Naive thymus-derived CD4-positive, alpha-beta T cell (primary cell): ENCODE data around the gene NRK. TPM values are rescaled to one million over a fixed set of nuclear protein-coding genes. Genes with fewer than 3 reads are reported as not detected.
"Not testable (repeated sequence)": the region's sequence is repeated elsewhere in the genome, so short reads cannot be mapped to it uniquely, and the experiment has no call there.

ENCODE experiments used
- ATAC-seq: fragments of 150-1000 bp; cut with Tn5 transposase; 2 replicates; pipeline ENCODE4 v1.10.0; 2021; ENCODE audit warnings: mild to moderate bottlenecking, moderate library complexity
- CTCF ChIA-PET: fragments of 350-600 bp; sonication (Branson Sonifier 250); formaldehyde crosslinking; loops from one replicate; lab custom pipeline; 2021; ENCODE audit warnings: antibody characterized with exemption; lab: Charles Lee
- POLR2A ChIA-PET: fragments of 350-600 bp; sonication (Branson Sonifier 250); formaldehyde crosslinking; loops from one replicate; lab custom pipeline; 2021; ENCODE audit warnings: antibody characterized with exemption, inconsistent platforms; lab: Charles Lee
- DNase-seq, 9 donors: peaks; one replicate each; pipeline versions ENCODE4 v3.0.0 to v3.0.0-alpha.2; 2020 to 2022; ENCODE audit warnings: mixed read lengths in 1 of 9
- H3K27ac ChIP-seq: one replicate; pipeline ENCODE4 v1.7.0; 2013; ENCODE audit warnings: mild to moderate bottlenecking, low read depth, low read length, moderate library complexity
- H3K27me3 ChIP-seq, 2 donors: one replicate each; pipeline ENCODE4 v1.7.0; 2013; ENCODE audit warnings: low read length in 2 of 2, mild to moderate bottlenecking in 2 of 2, moderate library complexity in 2 of 2; ENCODE audit not compliant: control insufficient read depth in 2 of 2, insufficient read depth in 2 of 2
- H3K36me3 ChIP-seq, 3 experiments: 1 replicate in 2 of 3; 2 replicates in 1 of 3; pipeline ENCODE4 v1.7.0; 2013; ENCODE audit warnings: low read length in 3 of 3, mild to moderate bottlenecking in 3 of 3, moderate library complexity in 1 of 3; ENCODE audit not compliant: insufficient read depth in 3 of 3, control insufficient read depth in 2 of 3
- H3K4me1 ChIP-seq, 2 donors: one replicate each; pipeline ENCODE4 v1.7.0; 2013; ENCODE audit warnings: low read length in 2 of 2, mild to moderate bottlenecking in 2 of 2, moderate library complexity in 1 of 2; ENCODE audit not compliant: control insufficient read depth in 2 of 2, insufficient read depth in 2 of 2
- H3K4me3 ChIP-seq: 2 replicates; pipeline ENCODE4 v1.7.0; 2013; ENCODE audit warnings: mild to moderate bottlenecking, low read length
- H3K9me3 ChIP-seq, 3 experiments: 1 replicate in 2 of 3; 2 replicates in 1 of 3; pipeline ENCODE4 v1.7.0; 2013; ENCODE audit warnings: low read length in 3 of 3; ENCODE audit not compliant: control insufficient read depth in 2 of 3
- H3K27ac Mint-ChIP-seq, 9 donors: one replicate each; pipeline ENCODE4 v1.8.0; 2020 to 2022; ENCODE audit warnings: mixed read lengths in 9 of 9, mild to moderate bottlenecking in 8 of 9, moderate library complexity in 5 of 9, inconsistent platforms in 2 of 9
- H3K27me3 Mint-ChIP-seq, 5 donors: one replicate each; pipeline ENCODE4 v1.8.0; 2021 to 2022; ENCODE audit warnings: mixed read lengths in 5 of 5, mild to moderate bottlenecking in 1 of 5
- H3K36me3 Mint-ChIP-seq, 5 donors: one replicate each; pipeline ENCODE4 v1.8.0; 2020 to 2022; ENCODE audit warnings: mixed read lengths in 5 of 5, mild to moderate bottlenecking in 3 of 5, inconsistent platforms in 1 of 5
- H3K4me1 Mint-ChIP-seq, 7 donors: one replicate each; pipeline ENCODE4 v1.8.0; 2020 to 2022; ENCODE audit warnings: mixed read lengths in 7 of 7, mild to moderate bottlenecking in 3 of 7, inconsistent platforms in 1 of 7
- H3K4me3 Mint-ChIP-seq, 10 donors: one replicate each; pipeline ENCODE4 v1.8.0; 2020 to 2022; ENCODE audit warnings: mild to moderate bottlenecking in 10 of 10, mixed read lengths in 10 of 10, moderate library complexity in 6 of 10, inconsistent platforms in 2 of 10
- H3K9me3 Mint-ChIP-seq, 11 donors: one replicate each; pipeline ENCODE4 v1.8.0; 2020 to 2022; ENCODE audit warnings: mixed read lengths in 11 of 11, mild to moderate bottlenecking in 4 of 11, inconsistent platforms in 1 of 11, moderate library complexity in 1 of 11
- intact Hi-C, 2 donors: fragments of 100-400 bp; cut with micrococcal nuclease; formaldehyde crosslinking; loops; one replicate each; pipeline ENCODE4 v1.15.1; 2023
- polyA plus RNA-seq, 2 donors: library from polyadenylated mRNA; unstranded; fragments of 300-500 nt; fragmentation: Illumina TruSeq; gene quantifications; one replicate each; pipeline ENCODE4 v1.2.3, GENCODE V29; 2021
- total RNA-seq, 6 experiments: library from RNA in 5 of 6; stranded (reverse) in 5 of 6; gene quantifications; 1 replicate in 5 of 6; 2 replicates in 1 of 6; pipeline ENCODE4 v1.2.3 and lab custom pipeline; 2021 to 2026

The NRK gene
- total and polyA plus RNA-seq, 7 experiments from 2014 or later = not detected

DNA sequence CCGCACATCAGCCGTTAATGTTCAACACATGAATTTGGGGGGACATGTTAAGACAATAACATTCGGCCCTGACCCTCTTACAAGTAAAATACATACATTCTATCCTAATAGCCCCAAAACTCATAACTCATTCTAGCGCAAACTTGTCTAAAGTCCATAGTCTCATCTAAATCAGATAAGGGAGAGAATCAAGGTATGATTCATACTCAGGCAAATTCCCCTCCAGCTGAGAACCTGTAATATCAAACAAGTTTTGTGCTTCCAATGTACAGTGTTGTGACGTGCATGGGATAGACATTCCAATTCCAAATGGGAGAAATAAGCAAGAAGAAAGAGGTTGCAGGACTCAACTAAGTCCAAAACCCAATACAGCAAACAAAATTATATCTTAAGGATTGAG lies 147.1 kb downstream of the NRK start:
- ChIA-PET CTCF (no interaction called here), POLR2A (no interaction called here)
- Histone ChIP-seq H3K9me3 (no peaks in the 10 kb centered on the region), H3K4me1 (no peaks in the 10 kb centered on the region), H3K27ac (no peak overlapping the region), H3K36me3 (no peaks in the 10 kb centered on the region), H3K27me3 (no peaks in the 10 kb centered on the region), H3K4me3 (no peak overlapping the region)
- Mint-ChIP-seq H3K4me1 (no peaks in the 10 kb centered on the region), H3K27me3 (no peaks in the 10 kb centered on the region), H3K36me3 (no peaks in the 10 kb centered on the region), H3K9me3 (peaks cover 0 to 4% (median 0%) of the 10 kb centered on the region in 11 donors), H3K4me3 (no peak overlapping the region), H3K27ac (no peak overlapping the region)
- intact Hi-C loops = no loop called here
- ATAC-seq (no peak), DNase-seq (no peak)

DNA sequence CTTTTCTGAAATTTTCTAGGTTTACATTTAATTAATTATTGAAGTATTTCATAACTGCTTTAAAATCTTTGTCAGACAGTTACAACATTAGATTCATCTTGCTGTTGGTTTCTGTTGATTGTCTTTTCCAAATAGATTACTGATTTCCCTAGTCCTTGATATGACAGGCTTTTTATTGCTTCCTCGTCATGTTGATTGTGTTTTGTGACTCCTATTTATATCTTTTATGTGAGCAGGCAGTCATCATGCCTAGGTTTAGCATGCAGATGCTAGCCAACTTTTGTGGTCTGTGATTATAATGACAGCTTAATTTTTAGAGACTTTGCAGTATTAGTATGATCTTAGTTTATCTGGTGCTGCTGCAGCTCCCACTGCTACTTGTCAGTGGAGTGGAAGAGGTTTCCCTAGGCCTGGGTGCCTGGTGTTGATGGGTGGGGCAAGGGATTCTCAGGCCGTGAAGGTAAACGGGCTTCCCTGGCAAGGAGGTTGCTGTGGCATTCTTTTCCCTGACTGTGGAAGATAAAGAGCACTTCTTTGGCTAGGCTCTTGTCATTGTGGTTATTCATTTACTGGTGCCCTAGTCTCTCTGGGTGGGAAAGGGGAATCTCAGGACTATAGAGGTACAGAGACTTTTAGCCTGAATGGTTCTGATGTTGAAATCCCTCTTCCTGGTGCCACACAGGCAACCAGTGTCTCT lies 150.5 kb downstream of the NRK start:
- Histone ChIP-seq H3K27me3 (no peaks in the 10 kb centered on the region), H3K4me1 (no peaks in the 10 kb centered on the region), H3K36me3 (no peaks in the 10 kb centered on the region), H3K9me3 (no peaks in the 10 kb centered on the region), H3K4me3 (no peak overlapping the region), H3K27ac (no peak overlapping the region)
- DNase-seq (no peak), ATAC-seq (no peak)
- CTCF ChIA-PET = no interaction called here
- intact Hi-C loops = no loop called here
- Mint-ChIP-seq H3K27ac (no peak overlapping the region), H3K27me3 (no peaks in the 10 kb centered on the region), H3K4me1 (no peaks in the 10 kb centered on the region), H3K9me3 (peaks cover 0 to 11% (median 1%) of the 10 kb centered on the region in 11 donors), H3K4me3 (no peak overlapping the region), H3K36me3 (no peaks in the 10 kb centered on the region)
- POLR2A ChIA-PET = no interaction called here

DNA sequence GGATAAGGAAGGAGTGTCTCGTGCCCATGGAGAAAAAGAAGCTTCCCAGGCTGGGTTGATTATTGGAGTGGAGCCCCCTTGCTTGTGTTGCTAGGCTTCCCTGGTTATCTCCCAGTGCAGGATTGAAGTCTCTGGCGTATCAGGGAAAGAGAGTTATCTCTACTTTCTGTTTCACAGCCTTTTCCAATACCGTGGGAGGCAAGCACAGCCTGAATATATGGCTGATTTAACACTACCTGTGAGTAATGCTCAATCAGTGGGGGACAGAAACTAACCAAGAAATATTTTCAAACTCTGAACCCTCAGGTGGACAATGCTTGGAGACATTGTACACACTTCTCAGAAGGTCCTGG lies 151.0 kb downstream of the NRK start:
- Mint-ChIP-seq H3K4me3 (no peak overlapping the region), H3K9me3 (peaks cover 0 to 11% (median under 1%) of the 10 kb centered on the region in 11 donors), H3K27me3 (no peaks in the 10 kb centered on the region), H3K27ac (no peak overlapping the region), H3K36me3 (no peaks in the 10 kb centered on the region), H3K4me1 (no peaks in the 10 kb centered on the region)
- intact Hi-C loops = no loop called here
- Histone ChIP-seq H3K4me3 (no peak overlapping the region), H3K9me3 (no peaks in the 10 kb centered on the region), H3K27ac (no peak overlapping the region), H3K27me3 (no peaks in the 10 kb centered on the region), H3K4me1 (no peaks in the 10 kb centered on the region), H3K36me3 (no peaks in the 10 kb centered on the region)
- ATAC-seq (no peak), DNase-seq (no peak)
- CTCF ChIA-PET = no interaction called here
- POLR2A ChIA-PET = no interaction called here

DNA sequence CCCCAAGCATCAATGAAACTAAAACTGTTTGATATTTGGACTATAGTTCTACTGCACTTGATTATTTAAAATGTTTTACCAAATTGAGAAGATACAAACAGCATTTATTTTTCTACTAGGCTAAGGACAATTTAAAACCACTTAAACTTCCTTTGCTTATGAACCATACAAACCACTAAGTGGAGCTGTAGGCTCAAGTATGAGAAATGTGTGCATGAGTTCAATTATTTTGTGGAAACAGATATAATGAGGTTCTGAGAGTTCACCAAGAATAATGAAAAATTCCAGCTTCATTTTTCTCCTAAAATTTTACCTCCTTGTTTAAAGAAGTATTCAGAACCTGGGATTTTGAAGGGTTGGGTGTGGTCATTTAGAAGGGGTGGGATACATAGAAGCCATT lies 153.0 kb downstream of the NRK start:
- ChIA-PET CTCF (no interaction called here), POLR2A (no interaction called here)
- ATAC-seq = no peak
- Mint-ChIP-seq H3K27ac (no peak overlapping the region), H3K27me3 (no peaks in the 10 kb centered on the region), H3K9me3 (peaks cover 0 to 13% (median 0%) of the 10 kb centered on the region in 11 donors), H3K36me3 (no peaks in the 10 kb centered on the region), H3K4me3 (no peak overlapping the region), H3K4me1 (no peaks in the 10 kb centered on the region)
- Histone ChIP-seq H3K27me3 (no peaks in the 10 kb centered on the region), H3K4me1 (no peaks in the 10 kb centered on the region), H3K36me3 (no peaks in the 10 kb centered on the region), H3K27ac (no peak overlapping the region), H3K4me3 (no peak overlapping the region), H3K9me3 (no peaks in the 10 kb centered on the region)
- no peak for DNase-seq
- intact Hi-C loops = no loop called here

DNA sequence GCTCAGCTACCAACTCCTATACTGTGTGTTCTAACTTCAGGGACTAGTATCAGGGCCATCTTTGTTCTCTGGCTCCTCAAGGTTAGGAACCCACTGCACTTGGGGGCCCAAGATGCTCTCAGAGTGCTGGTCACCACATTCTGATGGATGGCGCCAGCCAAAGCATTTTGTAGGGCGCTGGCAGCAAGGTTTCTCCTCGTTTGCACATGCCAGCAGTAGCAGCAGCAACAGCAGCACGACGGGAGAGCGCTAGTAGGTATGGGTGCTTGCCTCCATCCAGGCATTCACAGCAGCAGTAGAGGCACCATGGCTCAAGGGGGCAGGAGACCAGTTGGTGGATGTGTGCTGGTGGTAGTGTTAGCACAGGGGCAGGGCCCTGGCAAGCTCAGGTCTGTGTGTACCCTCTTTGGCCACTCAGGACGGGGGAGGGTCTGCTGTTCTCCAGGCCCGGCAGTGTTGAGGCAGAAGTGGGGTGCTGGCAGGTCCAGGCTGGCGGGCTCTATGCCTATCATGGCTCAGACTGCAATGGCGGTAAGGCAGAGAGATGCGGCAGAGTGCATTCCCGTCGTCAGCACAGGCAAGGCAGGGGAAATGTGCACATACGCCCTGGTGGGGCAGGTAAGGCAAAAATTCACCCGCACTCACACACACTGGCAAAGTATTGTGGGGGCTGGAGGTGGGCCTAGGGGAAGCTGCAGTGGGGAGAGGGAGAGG lies 159.6 kb downstream of the NRK start:
- Mint-ChIP-seq H3K4me3 (no peak overlapping the region), H3K4me1 (no peaks in the 10 kb centered on the region), H3K9me3 (peaks cover 0 to 9% (median 0%) of the 10 kb centered on the region in 11 donors), H3K36me3 (no peaks in the 10 kb centered on the region), H3K27ac (no peak overlapping the region), H3K27me3 (no peaks in the 10 kb centered on the region)
- H3K27me3 ChIP-seq = no peaks in the 10 kb centered on the region
- H3K4me3 ChIP-seq = no peak overlapping the region
- H3K27ac ChIP-seq = no peak overlapping the region
- H3K9me3 ChIP-seq = no peaks in the 10 kb centered on the region
- ATAC-seq (no peak), DNase-seq (no peak)
- H3K4me1 ChIP-seq = no peaks in the 10 kb centered on the region
- ChIA-PET CTCF (no interaction called here), POLR2A (no interaction called here)
- no peaks in the 10 kb centered on the region for H3K36me3 ChIP-seq
- intact Hi-C loops = no loop called here

DNA sequence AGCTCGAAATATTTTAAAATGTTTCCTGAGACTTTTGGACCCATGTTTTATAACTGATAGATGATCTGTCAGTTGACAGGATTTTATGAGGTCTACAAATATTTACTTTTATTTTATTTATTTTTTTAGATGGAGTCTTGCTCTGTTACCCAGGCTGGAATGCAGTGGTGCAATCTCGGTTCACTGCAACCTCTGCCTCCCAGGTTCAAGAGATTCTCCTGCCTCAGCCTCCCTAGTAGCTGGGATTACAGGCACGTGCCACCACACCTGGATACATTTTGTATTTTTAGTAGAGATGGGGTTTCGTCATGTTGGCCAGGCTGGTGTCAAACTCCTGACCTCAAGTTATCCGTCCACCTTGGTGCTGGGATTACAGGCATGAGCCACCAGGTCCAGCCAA lies 166.1 kb downstream of the NRK start:
- H3K4me1 Mint-ChIP-seq, H3K27me3 Mint-ChIP-seq, H3K4me1 ChIP-seq, H3K4me3 Mint-ChIP-seq, H3K9me3 Mint-ChIP-seq, H3K4me3 ChIP-seq, H3K27ac ChIP-seq, H3K9me3 ChIP-seq, H3K36me3 ChIP-seq, ATAC-seq, H3K27me3 ChIP-seq, intact Hi-C loops, H3K27ac Mint-ChIP-seq, DNase-seq, H3K36me3 Mint-ChIP-seq, POLR2A ChIA-PET, CTCF ChIA-PET: not testable (repeated sequence)

DNA sequence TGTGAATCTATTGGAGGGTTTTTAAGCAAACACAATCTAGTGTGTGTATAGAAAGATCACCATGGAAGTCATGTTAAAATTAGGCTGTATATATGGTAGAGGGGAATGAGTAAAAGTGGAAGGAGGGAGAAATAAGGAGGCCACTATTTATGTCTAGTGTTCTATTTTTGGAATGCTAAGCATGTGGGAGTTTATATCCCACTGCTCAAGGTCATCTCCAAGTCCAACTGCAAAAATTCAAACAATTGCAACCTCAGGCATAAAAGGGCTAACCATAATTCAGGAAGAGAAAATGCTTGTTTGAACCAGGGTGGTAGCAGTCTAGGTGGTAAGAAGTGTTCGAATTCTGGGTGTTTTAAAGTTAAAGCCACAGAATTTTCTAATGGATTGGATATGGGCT lies 177.0 kb downstream of the NRK start:
- Mint-ChIP-seq H3K4me3 (no peak overlapping the region), H3K4me1 (no peaks in the 10 kb centered on the region), H3K27ac (no peak overlapping the region), H3K27me3 (no peaks in the 10 kb centered on the region), H3K9me3 (peaks cover 0 to 6% (median 2%) of the 10 kb centered on the region in 11 donors), H3K36me3 (no peaks in the 10 kb centered on the region)
- CTCF ChIA-PET = no interaction called here
- no peaks in the 10 kb centered on the region for H3K9me3 ChIP-seq
- no peak for DNase-seq
- no peak for ATAC-seq
- POLR2A ChIA-PET = no interaction called here
- no peaks in the 10 kb centered on the region for H3K27me3 ChIP-seq
- intact Hi-C loops = no loop called here
- no peak overlapping the region for H3K27ac ChIP-seq
- H3K36me3 ChIP-seq = no peaks in the 10 kb centered on the region
- no peak overlapping the region for H3K4me3 ChIP-seq
- no peaks in the 10 kb centered on the region for H3K4me1 ChIP-seq
